ENCODE data around the gene ARF5. TPM values are rescaled to one million over a fixed set of nuclear protein-coding genes. Genes with fewer than 3 reads are reported as not detected.

Gene ARF5
- total RNA-seq, 2 experiments from 2014 or later = 87.0 TPM

GRCh38 chr7:127619681-127620405, 31.6 kb downstream of the ARF5 start:
- H3K4me1 Mint-ChIP-seq (ENCODE audit: low read depth) = no peaks in the 10 kb centered on the region
- no peaks in the 10 kb centered on the region for H3K36me3 Mint-ChIP-seq (ENCODE audit: low read depth)
- Histone ChIP-seq H3K27me3 (ENCODE audit: control insufficient read depth in 1 of 2, insufficient read depth in 2 of 2, low read length in 2 of 2) (peaks cover 20 to 32% of the 10 kb centered on the region in 2 experiments), H3K27ac (ENCODE audit: low read depth in 1 of 2, low read length in 2 of 2) (no peak overlapping the region), H3K36me3 (ENCODE audit: insufficient read depth, low read length) (no peaks in the 10 kb centered on the region), H3K4me3 (ENCODE audit: low read length) (no peak overlapping the region), H3K4me1 (ENCODE audit: insufficient read depth, low read length) (peaks cover 3% of the 10 kb centered on the region), H3K9me3 (ENCODE audit: control insufficient read depth in 1 of 2, insufficient read depth in 1 of 2, low read length in 2 of 2) (no peaks in the 10 kb centered on the region)
- DNase-seq (no peak), ATAC-seq (ENCODE audit: poor library complexity) (no peak)
- ChIA-PET POLR2A (no interaction called here), CTCF (no interaction called here)
- H3K27me3 Mint-ChIP-seq = peaks cover 72% of the 10 kb centered on the region
- no peak for TF ChIP-seq CTCF (IDR thresholded peaks at IDR 0.05)
- no peak overlapping the region for H3K27ac Mint-ChIP-seq
- H3K4me3 Mint-ChIP-seq = no peak overlapping the region
- intact Hi-C loops (cut with DNase I, micrococcal nuclease) = no loop called here
- H3K9me3 Mint-ChIP-seq = no peaks in the 10 kb centered on the region

GRCh38 chr7:127620406-127621233, 32.4 kb downstream of the ARF5 start:
- no peaks in the 10 kb centered on the region for H3K36me3 ChIP-seq (ENCODE audit: insufficient read depth, low read length)
- no peak for TF ChIP-seq CTCF (IDR thresholded peaks at IDR 0.05)

GRCh38 chr7:127625331-127625730, 37.1 kb downstream of the ARF5 start:
- Histone ChIP-seq H3K4me1 (ENCODE audit: insufficient read depth, low read length) (peaks cover 3% of the 10 kb centered on the region), H3K36me3 (ENCODE audit: insufficient read depth, low read length) (no peaks in the 10 kb centered on the region), H3K27ac (ENCODE audit: low read depth in 1 of 2, low read length in 2 of 2) (no peak overlapping the region), H3K9me3 (ENCODE audit: control insufficient read depth in 1 of 2, insufficient read depth in 1 of 2, low read length in 2 of 2) (no peaks in the 10 kb centered on the region), H3K4me3 (ENCODE audit: low read length) (no peak overlapping the region), H3K27me3 (ENCODE audit: control insufficient read depth in 1 of 2, insufficient read depth in 2 of 2, low read length in 2 of 2) (peaks cover 4 to 9% of the 10 kb centered on the region in 2 experiments)
- Mint-ChIP-seq H3K9me3 (no peaks in the 10 kb centered on the region), H3K27ac (no peak overlapping the region), H3K4me1 (ENCODE audit: low read depth) (no peaks in the 10 kb centered on the region), H3K4me3 (no peak overlapping the region), H3K27me3 (peaks cover 41% of the 10 kb centered on the region), H3K36me3 (ENCODE audit: low read depth) (no peaks in the 10 kb centered on the region)
- CTCF ChIA-PET = no interaction called here
- no peak for ATAC-seq (ENCODE audit: poor library complexity)
- intact Hi-C loops (cut with DNase I, micrococcal nuclease) = no loop called here
- TF ChIP-seq CTCF (IDR thresholded peaks at IDR 0.05) = no peak
- POLR2A ChIA-PET = no interaction called here
- DNase-seq = no peak

More at GRCh38 chr7:127620406-127621233, 32.4 kb downstream of the ARF5 start:
- no peak overlapping the region for H3K4me3 ChIP-seq (ENCODE audit: low read length)
- ChIA-PET POLR2A (no interaction called here), CTCF (no interaction called here)
- Mint-ChIP-seq H3K27ac (no peak overlapping the region), H3K36me3 (ENCODE audit: low read depth) (no peaks in the 10 kb centered on the region), H3K9me3 (no peaks in the 10 kb centered on the region), H3K4me3 (no peak overlapping the region), H3K4me1 (ENCODE audit: low read depth) (no peaks in the 10 kb centered on the region), H3K27me3 (peaks cover 73% of the 10 kb centered on the region)
- H3K27ac ChIP-seq (ENCODE audit: low read depth in 1 of 2, low read length in 2 of 2) = no peak overlapping the region
- DNase-seq = no peak
- H3K27me3 ChIP-seq (ENCODE audit: control insufficient read depth in 1 of 2, insufficient read depth in 2 of 2, low read length in 2 of 2) = peaks cover 16 to 28% of the 10 kb centered on the region in 2 experiments
- no peaks in the 10 kb centered on the region for H3K9me3 ChIP-seq (ENCODE audit: control insufficient read depth in 1 of 2, insufficient read depth in 1 of 2, low read length in 2 of 2)
- no peak for ATAC-seq (ENCODE audit: poor library complexity)
- peaks cover 3% of the 10 kb centered on the region for H3K4me1 ChIP-seq (ENCODE audit: insufficient read depth, low read length)
- intact Hi-C loops (cut with DNase I, micrococcal nuclease) = no loop called here

Measured in CD4-positive, alpha-beta T cell (primary cell).